Measurements from ENCODE around the gene AUTS2. TPM values are rescaled to one million over a fixed set of nuclear protein-coding genes. Genes with fewer than 3 reads are reported as not detected.

The AUTS2 gene
- total RNA-seq, 1 experiment from 2014 or later, result not detected

DNA sequence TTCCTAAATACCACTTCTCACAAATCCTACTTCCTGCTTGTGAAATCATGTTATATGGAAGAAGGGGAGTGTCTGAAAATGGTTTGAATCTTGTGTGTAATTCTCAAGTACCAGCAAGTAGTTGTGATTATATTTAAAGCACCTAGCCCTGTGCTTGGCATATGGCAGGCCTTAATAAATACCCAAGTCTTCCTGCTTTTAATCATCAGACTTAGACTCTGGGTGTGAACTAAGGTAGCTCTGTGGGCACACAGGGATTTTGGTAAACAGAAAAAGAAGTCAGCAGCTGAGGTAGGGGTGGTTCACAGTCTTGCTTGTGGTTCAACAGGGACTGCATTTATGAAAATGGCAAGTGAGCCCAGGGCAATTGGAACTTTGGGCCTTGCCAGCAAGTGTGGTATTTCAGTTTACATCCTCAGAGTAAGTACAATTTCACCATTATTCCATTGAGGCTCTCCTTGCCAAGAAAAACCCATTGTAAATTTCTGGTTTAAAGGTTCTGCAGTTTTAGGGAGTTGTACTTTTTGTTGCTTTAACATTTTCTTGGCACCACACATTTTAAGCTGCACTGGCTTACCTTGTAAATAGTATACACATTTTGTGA, 215.5 kb downstream of the AUTS2 start:
- Mint-ChIP-seq H3K4me1 (ENCODE audit: low read depth, unreplicated experiment) (no peaks in the 10 kb centered on the region), H3K9me3 (ENCODE audit: low read depth, unreplicated experiment) (peaks cover 9% of the 10 kb centered on the region), H3K4me3 (ENCODE audit: low read depth, unreplicated experiment) (no peak overlapping the region), H3K27me3 (ENCODE audit: unreplicated experiment) (no peaks in the 10 kb centered on the region), H3K36me3 (ENCODE audit: insufficient read depth, unreplicated experiment) (no peaks in the 10 kb centered on the region), H3K27ac (ENCODE audit: unreplicated experiment) (no peak overlapping the region)
- intact Hi-C loops (cut with micrococcal nuclease; ENCODE audit: unreplicated experiment), result no loop called here
- no peak for DNase-seq
- CTCF ChIA-PET, result no interaction called here
- TF ChIP-seq, protein P1, sequence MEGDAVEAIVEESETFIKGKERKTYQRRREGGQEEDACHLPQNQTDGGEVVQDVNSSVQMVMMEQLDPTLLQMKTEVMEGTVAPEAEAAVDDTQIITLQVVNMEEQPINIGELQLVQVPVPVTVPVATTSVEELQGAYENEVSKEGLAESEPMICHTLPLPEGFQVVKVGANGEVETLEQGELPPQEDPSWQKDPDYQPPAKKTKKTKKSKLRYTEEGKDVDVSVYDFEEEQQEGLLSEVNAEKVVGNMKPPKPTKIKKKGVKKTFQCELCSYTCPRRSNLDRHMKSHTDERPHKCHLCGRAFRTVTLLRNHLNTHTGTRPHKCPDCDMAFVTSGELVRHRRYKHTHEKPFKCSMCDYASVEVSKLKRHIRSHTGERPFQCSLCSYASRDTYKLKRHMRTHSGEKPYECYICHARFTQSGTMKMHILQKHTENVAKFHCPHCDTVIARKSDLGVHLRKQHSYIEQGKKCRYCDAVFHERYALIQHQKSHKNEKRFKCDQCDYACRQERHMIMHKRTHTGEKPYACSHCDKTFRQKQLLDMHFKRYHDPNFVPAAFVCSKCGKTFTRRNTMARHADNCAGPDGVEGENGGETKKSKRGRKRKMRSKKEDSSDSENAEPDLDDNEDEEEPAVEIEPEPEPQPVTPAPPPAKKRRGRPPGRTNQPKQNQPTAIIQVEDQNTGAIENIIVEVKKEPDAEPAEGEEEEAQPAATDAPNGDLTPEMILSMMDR (IDR thresholded peaks at IDR 0.05; ENCODE audit: unreplicated experiment), result no peak
- no TSS peak for BruUV-seq (replicated peaks)

DNA sequence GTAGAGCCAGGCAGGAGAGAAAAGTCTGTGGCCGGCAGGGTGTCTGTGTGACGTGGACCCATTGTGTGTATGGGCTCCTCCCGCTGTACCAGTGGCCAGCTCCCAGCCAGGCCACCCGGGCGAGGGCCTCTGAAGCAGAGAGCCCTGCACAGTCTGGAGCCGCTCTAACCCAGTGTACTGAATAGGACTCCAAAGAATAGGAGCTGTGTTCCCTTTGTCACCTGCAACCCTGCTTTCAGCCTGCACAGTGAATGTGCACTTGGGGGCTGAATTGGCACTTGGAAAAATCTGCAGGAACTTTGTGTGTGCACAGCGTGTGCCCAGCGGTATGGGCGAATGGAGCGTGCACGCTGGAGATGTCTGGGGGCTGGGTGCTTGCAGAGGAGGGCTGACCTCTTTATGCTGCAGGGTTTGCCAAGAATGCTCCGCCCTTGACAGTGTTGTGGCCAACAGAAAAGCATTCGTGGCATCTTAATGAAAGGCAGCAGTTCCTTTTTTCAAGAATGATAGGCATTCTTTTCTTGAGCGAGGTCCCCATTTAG, 216.2 kb downstream of the AUTS2 start:
- H3K27ac Mint-ChIP-seq (ENCODE audit: unreplicated experiment), result no peak overlapping the region
- no peak for DNase-seq
- CTCF ChIA-PET, result no interaction called here
- no peaks in the 10 kb centered on the region for H3K27me3 Mint-ChIP-seq (ENCODE audit: unreplicated experiment)
- no TSS peak for BruUV-seq (replicated peaks)
- H3K4me3 Mint-ChIP-seq (ENCODE audit: low read depth, unreplicated experiment), result no peak overlapping the region
- TF ChIP-seq, protein P1 (IDR thresholded peaks at IDR 0.05; ENCODE audit: unreplicated experiment), result no peak
- H3K36me3 Mint-ChIP-seq (ENCODE audit: insufficient read depth, unreplicated experiment), result no peaks in the 10 kb centered on the region
- peaks cover 9% of the 10 kb centered on the region for H3K9me3 Mint-ChIP-seq (ENCODE audit: low read depth, unreplicated experiment)
- H3K4me1 Mint-ChIP-seq (ENCODE audit: low read depth, unreplicated experiment), result no peaks in the 10 kb centered on the region
- intact Hi-C loops (cut with micrococcal nuclease; ENCODE audit: unreplicated experiment), result no loop called here

DNA sequence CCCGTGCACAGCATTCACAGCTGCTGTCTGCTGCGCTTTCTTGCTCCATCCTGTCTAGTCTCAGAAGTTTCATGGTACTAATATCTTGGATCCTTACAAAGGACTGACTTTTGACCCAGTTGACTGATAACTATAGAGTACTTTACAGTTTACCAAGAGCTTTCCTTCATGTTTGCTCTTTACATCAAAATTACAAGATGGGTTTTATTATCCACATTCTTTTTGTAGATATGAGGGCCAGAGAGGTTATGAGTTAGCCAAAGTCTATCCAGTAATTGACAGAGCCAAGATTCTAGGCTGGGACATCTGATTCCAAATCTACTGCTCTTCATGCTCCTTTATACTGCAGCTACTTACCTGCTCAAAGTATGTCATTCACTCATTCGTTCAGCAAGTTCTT, 218.2 kb downstream of the AUTS2 start:
- Mint-ChIP-seq H3K27me3 (ENCODE audit: unreplicated experiment) (no peaks in the 10 kb centered on the region), H3K27ac (ENCODE audit: unreplicated experiment) (no peak overlapping the region), H3K9me3 (ENCODE audit: low read depth, unreplicated experiment) (peaks cover 12% of the 10 kb centered on the region), H3K36me3 (ENCODE audit: insufficient read depth, unreplicated experiment) (no peaks in the 10 kb centered on the region), H3K4me3 (ENCODE audit: low read depth, unreplicated experiment) (no peak overlapping the region), H3K4me1 (ENCODE audit: low read depth, unreplicated experiment) (no peaks in the 10 kb centered on the region)
- TF ChIP-seq, protein P1 (IDR thresholded peaks at IDR 0.05; ENCODE audit: unreplicated experiment), result no peak
- CTCF ChIA-PET, result interaction anchor here (0.6 kb wide), 1 partner anchor 1491 kb away, joined by 3 read pairs; no protein-coding TSS in a partner anchor
- DNase-seq, result no peak
- intact Hi-C loops (cut with micrococcal nuclease; ENCODE audit: unreplicated experiment), result no loop called here
- no TSS peak for BruUV-seq (replicated peaks)

DNA sequence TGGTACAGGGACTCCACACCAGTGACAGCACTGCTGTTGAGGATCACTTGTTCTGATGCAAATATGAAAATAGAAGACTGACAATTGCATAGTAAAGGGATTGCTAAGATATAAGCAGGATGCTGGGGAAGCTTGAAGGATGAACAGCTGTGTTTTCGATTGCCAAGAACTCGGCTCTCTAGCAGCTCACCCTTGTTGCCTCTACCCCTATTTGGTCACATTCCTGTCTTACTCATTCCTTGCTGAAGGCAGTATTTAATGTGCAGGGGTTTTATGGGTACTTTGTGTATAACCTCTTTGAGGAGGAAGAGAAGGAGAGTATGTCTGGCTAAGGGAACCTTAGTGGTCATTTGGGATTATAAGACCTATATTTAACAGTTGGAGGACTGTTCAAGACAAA, 218.8 kb downstream of the AUTS2 start:
- Mint-ChIP-seq H3K36me3 (ENCODE audit: insufficient read depth, unreplicated experiment) (no peaks in the 10 kb centered on the region), H3K27me3 (ENCODE audit: unreplicated experiment) (no peaks in the 10 kb centered on the region), H3K9me3 (ENCODE audit: low read depth, unreplicated experiment) (peaks cover 11% of the 10 kb centered on the region), H3K4me1 (ENCODE audit: low read depth, unreplicated experiment) (no peaks in the 10 kb centered on the region), H3K27ac (ENCODE audit: unreplicated experiment) (no peak overlapping the region), H3K4me3 (ENCODE audit: low read depth, unreplicated experiment) (no peak overlapping the region)
- no peak for DNase-seq
- intact Hi-C loops (cut with micrococcal nuclease; ENCODE audit: unreplicated experiment), result no loop called here
- TF ChIP-seq, protein P1 (IDR thresholded peaks at IDR 0.05; ENCODE audit: unreplicated experiment), result no peak
- BruUV-seq (replicated peaks), result no TSS peak
- CTCF ChIA-PET, result no interaction called here
